Islet precursor cell (in vitro differentiated cells): ENCODE results near the gene IL11.
A peak's percentile ranks its signal among the peaks of the same experiment; 100 is the strongest.

Source experiments
- DNase-seq: peaks from one replicate; pipeline ENCODE4 v3.0.0-alpha.2; 2018

The IL11 gene

GRCh38 chr19:55321466-55322137, 48.7 kb downstream of the IL11 start:
- DNase-seq: no peak

GRCh38 chr19:55320844-55321419, 49.3 kb downstream of the IL11 start:
- no peak for DNase-seq

- DNase-seq: peak; percentile 87
Measured at GRCh38 chr19:55319785-55320184, 50.5 kb downstream of the IL11 start.

GRCh38 chr19:55316646-55317045, 53.6 kb downstream of the IL11 start:
- DNase-seq: no peak

GRCh38 chr19:55315956-55316525, 54.2 kb downstream of the IL11 start:
- no peak for DNase-seq

- no peak for DNase-seq
Measured at GRCh38 chr19:55314396-55314795, 55.9 kb downstream of the IL11 start.
